C4-2B (cell line): ENCODE measurements around the gene PLXNA4.

Experiments
- CTCF ChIP-seq: fragments of 450-650 bp; conservative IDR thresholded peaks from 2 replicates; pipeline ENCODE4 v1.5.1; 2017; ENCODE audit warnings: mild to moderate bottlenecking
- ZFX ChIP-seq: fragments of 450-650 bp; IDR thresholded peaks from 2 replicates; pipeline ENCODE4 v1.6.1; 2017

- no peak for TF ChIP-seq CTCF
- no peak for TF ChIP-seq ZFX
Observed at GRCh38 chr7:132078891-132079735, 497.2 kb downstream of the PLXNA4 start.
